K562 (cell line): ENCODE measurements around the gene TUT4. TPM values are rescaled to one million over a fixed set of nuclear protein-coding genes. Genes with fewer than 3 reads are reported as not detected.

Source experiments
- ATAC-seq: fragments of 200-7000 bp; cut with Tn5 transposase; 3 replicates; pipeline ENCODE4 v1.9.1; 2020; ENCODE audit warnings: moderate library complexity
- BruUV-seq: library from RNA; stranded (reverse); fragments of 400-500 nt; replicated peaks from 2 replicates; lab custom pipeline; 2021; lab: Mats Ljungman, UMichigan
- CTCF ChIA-PET: fragments of 300-600 bp; formaldehyde crosslinking; extraction: SDS; loops from one replicate; lab custom pipeline; 2021; ENCODE audit warnings: low intra/inter-chr PET ratio; lab: Yijun Ruan, JAX
- POLR2A ChIA-PET: fragments of 300-600, 350-650 bp; sonication (Branson Sonifier 250); formaldehyde crosslinking; extraction: SDS; loops from one replicate; lab custom pipeline; 2021; ENCODE audit warnings: antibody characterized with exemption, inconsistent platforms; lab: Yijun Ruan, JAX
- DNase-seq, 4 experiments: peaks; one replicate each; pipeline versions ENCODE4 v3.0.0 to v3.0.0-alpha.2; 2011 to 2018; ENCODE audit warnings: low spot score in 3 of 4, mixed read lengths in 3 of 4; ENCODE audit errors: extremely low read depth in 1 of 4
- FAIRE-seq: peaks from 2 replicates; lab custom pipeline; 2011; peaks lifted over from hg19 to GRCh38; lab: Jason Lieb, UNC
- H2AFZ ChIP-seq: 2 replicates; pipeline ENCODE4 v1.6.0; 2011; ENCODE audit warnings: low read depth, low read length, control low read depth, inconsistent platforms
- H3K27ac ChIP-seq: fragments of 200-600 bp; 3 replicates; pipeline ENCODE4 v1.8.0; 2011; ENCODE audit warnings: low read depth, mild to moderate bottlenecking, control low read depth, inconsistent platforms, low read length, moderate library complexity, mixed read lengths; ENCODE audit errors: extremely low read depth
- H3K27me3 ChIP-seq, 2 experiments: fragments of 300-600 bp in 1 of 2; 2 replicates in 1 of 2; 3 replicates in 1 of 2; pipeline versions ENCODE4 v1.6.0 to v1.8.0; 2011; ENCODE audit warnings: inconsistent platforms in 2 of 2, low read length in 2 of 2, mild to moderate bottlenecking in 1 of 2, mixed read lengths in 1 of 2, moderate library complexity in 1 of 2; ENCODE audit not compliant: control insufficient read depth in 2 of 2, insufficient read depth in 2 of 2
- H3K36me3 ChIP-seq: fragments of 300-600 bp; 3 replicates; pipeline ENCODE4 v1.8.0; 2011; ENCODE audit warnings: mild to moderate bottlenecking, low read length, inconsistent platforms; ENCODE audit not compliant: control insufficient read depth, insufficient read depth
- H3K4me1 ChIP-seq, 2 experiments: fragments of 200-600 bp in 1 of 2; replicated peaks in 1 of 2; 2 replicates in 1 of 2; 3 replicates in 1 of 2; pipeline versions ENCODE4 v1.5.1 to v1.8.0; 2011; ENCODE audit warnings: inconsistent platforms in 2 of 2, low read length in 2 of 2, mild to moderate bottlenecking in 1 of 2, mixed read lengths in 1 of 2, moderate library complexity in 1 of 2; ENCODE audit not compliant: control insufficient read depth in 2 of 2, insufficient read depth in 2 of 2
- H3K4me2 ChIP-seq: 2 replicates; pipeline ENCODE4 v1.6.1; 2011; ENCODE audit warnings: low read length, control low read depth, inconsistent platforms, mixed read lengths; ENCODE audit not compliant: insufficient read depth
- H3K4me3 ChIP-seq: fragments of 200-600 bp; sonication (generic), shearing (Covaris generic); 2 replicates; pipeline ENCODE4 v1.5.1; 2016; ENCODE audit warnings: control low read depth, inconsistent platforms
- H3K79me2 ChIP-seq: fragments of 200-600 bp; 3 replicates; pipeline ENCODE4 v1.8.0; 2011; ENCODE audit warnings: low read length, inconsistent platforms; ENCODE audit not compliant: control insufficient read depth, insufficient read depth
- H3K9ac ChIP-seq, 2 experiments: 2 replicates each; pipeline versions ENCODE4 v1.6.0 to v1.6.1; 2011; ENCODE audit warnings: low read depth in 2 of 2, low read length in 2 of 2, control low read depth in 1 of 2, inconsistent platforms in 1 of 2, mild to moderate bottlenecking in 1 of 2, mixed read lengths in 1 of 2; ENCODE audit not compliant: insufficient read depth in 1 of 2
- H3K9me1 ChIP-seq: one replicate; pipeline ENCODE4 v1.6.0; 2011; ENCODE audit warnings: inconsistent platforms, mild to moderate bottlenecking, low read length, moderate library complexity; ENCODE audit not compliant: control insufficient read depth, insufficient read depth
- H3K9me3 ChIP-seq: replicated peaks from 2 replicates; pipeline ENCODE4 v1.5.1; 2011; ENCODE audit warnings: low read depth, low read length, inconsistent platforms; ENCODE audit not compliant: control insufficient read depth, insufficient read depth
- H4K20me1 ChIP-seq: replicated peaks from 2 replicates; pipeline ENCODE4 v1.6.1; 2011; ENCODE audit warnings: low read length, inconsistent platforms, mixed read lengths; ENCODE audit not compliant: control insufficient read depth, insufficient read depth
- BMI1 ChIP-seq: fragments of 150-350 bp; IDR thresholded peaks from 2 replicates; pipeline ENCODE4 v1.6.1; 2014; ENCODE audit warnings: low read length
- CCNT2 ChIP-seq: IDR thresholded peaks from 2 replicates; pipeline ENCODE4 v1.6.1; 2011; ENCODE audit warnings: borderline replicate concordance, low read depth, mild to moderate bottlenecking, moderate library complexity, mixed read lengths, low read length; ENCODE audit not compliant: insufficient read length; ENCODE audit errors: extremely low read depth
- ELK3 ChIP-seq: fragments of 450-650 bp; formaldehyde crosslinking; IDR thresholded peaks from 2 replicates; pipeline ENCODE4 v1.4.0; 2020; ENCODE audit warnings: mild to moderate bottlenecking
- FOXA3 ChIP-seq, 2 experiments: fragments of 450-650 bp in 1 of 2; sonication (generic) in 1 of 2; formaldehyde crosslinking; IDR thresholded peaks in 1 of 2; conservative IDR thresholded peaks in 1 of 2; 2 replicates each; pipeline versions ENCODE4 v1.4.0 to v1.8.0; 2020 to 2022; ENCODE audit warnings: mild to moderate bottlenecking in 2 of 2, missing genetic modification reagents in 1 of 2
- FOXJ3 ChIP-seq: sonication (generic); formaldehyde crosslinking; IDR thresholded peaks from 2 replicates; pipeline ENCODE4 v1.4.0; 2020; ENCODE audit warnings: mild to moderate bottlenecking, missing genetic modification reagents
- KDM2B ChIP-seq: fragments of 250-450 bp; sonication (Bioruptor Pico); IDR thresholded peaks from 2 replicates; pipeline ENCODE4 v1.8.0; 2021; ENCODE audit warnings: mild to moderate bottlenecking, moderate library complexity
- NBN ChIP-seq: fragments of 450-650 bp; IDR thresholded peaks from 2 replicates; pipeline ENCODE4 v1.6.1; 2016; ENCODE audit warnings: low read depth, mild to moderate bottlenecking
- NCOR1 ChIP-seq: fragments of 450-650 bp; IDR thresholded peaks from 2 replicates; pipeline ENCODE4 v1.6.1; 2016; ENCODE audit warnings: mild to moderate bottlenecking, moderate library complexity
- NFIX ChIP-seq: fragments of 250-450 bp; sonication (Bioruptor Pico); IDR thresholded peaks from 2 replicates; pipeline ENCODE4 v1.4.0; 2020; ENCODE audit warnings: low read depth, mild to moderate bottlenecking, moderate library complexity
- NFYB ChIP-seq: IDR thresholded peaks from 2 replicates; pipeline ENCODE4 v1.6.1; 2011; ENCODE audit warnings: mild to moderate bottlenecking, moderate library complexity; ENCODE audit not compliant: insufficient read length; ENCODE audit errors: extremely low read depth
- PTBP1 ChIP-seq: fragments of 200-400 bp; formaldehyde crosslinking; IDR thresholded peaks from 2 replicates; pipeline ENCODE4 v1.6.1; 2017; ENCODE audit warnings: low read depth, low read length
- RCOR1 ChIP-seq, 2 experiments: IDR thresholded peaks; 2 replicates each; pipeline ENCODE4 v1.6.1; 2012; ENCODE audit warnings: low read depth in 2 of 2, low read length in 2 of 2, borderline replicate concordance in 1 of 2, improper control_type of control experiment in 1 of 2
- SETDB1 ChIP-seq: IDR thresholded peaks from one replicate; pipeline ENCODE4 v1.6.1; 2012; ENCODE audit warnings: low read length, control low read depth, inconsistent platforms
- ZC3H4 ChIP-seq: sonication (generic); formaldehyde crosslinking; IDR thresholded peaks from 2 replicates; pipeline ENCODE4 v1.9.0; 2021; ENCODE audit warnings: missing genetic modification reagents, borderline replicate concordance
- ZC3H8 ChIP-seq: fragments of 450-650 bp; IDR thresholded peaks from 2 replicates; pipeline ENCODE4 v1.6.1; 2017
- ZNF445 ChIP-seq: fragments of 250-450 bp; sonication (Bioruptor Pico); IDR thresholded peaks from 2 replicates; pipeline ENCODE4 v1.4.0; 2020; ENCODE audit warnings: low read depth, mild to moderate bottlenecking, moderate library complexity
- ZNF584 ChIP-seq: fragments of 200-800 bp; sonication (Bioruptor generic); IDR thresholded peaks from 2 replicates; pipeline ENCODE4 v1.6.1; 2016; ENCODE audit warnings: low read depth, mild to moderate bottlenecking, missing genetic modification characterization, missing compliant biosample characterization
- WGBS: fragments of 100-300 bp; shearing (Covaris generic); methylation state at CpG from one replicate; pipeline ENCODE4 v1.1.6; 2016; ENCODE audit warnings: low coverage, mixed read lengths; ENCODE audit not compliant: insufficient coverage; ENCODE audit errors: missing lambda C conversion rate; 5-methylcytosine and 5-hydroxymethylcytosine counted together
- in situ Hi-C: fragments of 300-500 bp; cut with MboI; formaldehyde crosslinking; loops from 4 replicates; pipeline ENCODE4 v1.15.0; 2018; ENCODE audit warnings: inconsistent platforms, mixed read lengths
- intact Hi-C: fragments of 100-400 bp; cut with micrococcal nuclease; formaldehyde crosslinking; loops from 2 replicates; pipeline ENCODE4 v1.14.2; 2022
- polyA plus RNA-seq, 8 experiments: library from polyadenylated mRNA; depleted of rRNA in 4 of 8; stranded (reverse) in 5 of 8; unstranded in 3 of 8; fragments of >200 nt; fragmentation: Nextera tagmentation in 2 of 8; fragmentation: Illumina TruSeq in 1 of 8; extraction: Ambion mirVana in 2 of 8; extraction: Trizol in 1 of 8; gene quantifications; 2 replicates each; pipeline versions ENCODE4 v1.2.1 to v1.2.3, GENCODE V29; 2011 to 2014; ENCODE audit warnings: inconsistent platforms in 1 of 8, missing spikeins in 1 of 8
- total RNA-seq, 7 experiments: library from RNA; depleted of rRNA in 6 of 7; stranded (reverse); fragments of >200 nt in 6 of 7; fragmentation: Illumina TruSeq in 2 of 7; extraction: Trizol in 2 of 7; gene quantifications; 2 replicates each; pipeline versions ENCODE4 v1.2.1 to v1.2.3, GENCODE V29; 2011 to 2021; ENCODE audit warnings: low replicate concordance in 1 of 7

The TUT4 gene
- total and polyA plus RNA-seq, 9 of the 15 experiments (the other 6 are each of a cell fraction or from before 2014, with no cell fraction given): 15.8 to 53.5 (median 36.7) TPM

- H2AFZ ChIP-seq: no peak overlapping the region
- no TSS peak for BruUV-seq
- no peaks in the 10 kb centered on the region for H3K27me3 ChIP-seq
- DNase-seq: no peak
- ChIA-PET POLR2A (interaction anchor here (0.6 to 7.7 kb wide), 2 partner anchors 9 to 14 kb away, joined by 3 to 58 read pairs; partner anchors contain the start of genes ORC1 and PRPF38A), CTCF (no interaction called here)
- TF ChIP-seq ZNF584 (no peak), KDM2B (CRISPR knock-in tag) (no peak), NCOR1 (no peak)
- H3K4me2 ChIP-seq: no peak overlapping the region
- FAIRE-seq: no peak
- H3K4me3 ChIP-seq: no peak overlapping the region
- H3K9ac ChIP-seq: no peak overlapping the region
- intact Hi-C loops (no loop called here), in situ Hi-C loops (no loop called here)
- H3K9me1 ChIP-seq: no peaks in the 10 kb centered on the region
- H3K36me3 ChIP-seq: peaks cover 83% of the 10 kb centered on the region
- H3K27ac ChIP-seq: no peak overlapping the region
- no peak for ATAC-seq
- no peaks in the 10 kb centered on the region for H3K9me3 ChIP-seq
- 100% methylated on average over 1 of the region's 1 CpG for WGBS
- no peaks in the 10 kb centered on the region for H4K20me1 ChIP-seq
- H3K79me2 ChIP-seq: no peaks in the 10 kb centered on the region
- H3K4me1 ChIP-seq: peaks cover 0 to 14% of the 10 kb centered on the region in 2 experiments; a peak in 4 of 5 replicates
Measured at GRCh38 chr1:52420713-52421112, 132.2 kb downstream of the TUT4 start.

DNA sequence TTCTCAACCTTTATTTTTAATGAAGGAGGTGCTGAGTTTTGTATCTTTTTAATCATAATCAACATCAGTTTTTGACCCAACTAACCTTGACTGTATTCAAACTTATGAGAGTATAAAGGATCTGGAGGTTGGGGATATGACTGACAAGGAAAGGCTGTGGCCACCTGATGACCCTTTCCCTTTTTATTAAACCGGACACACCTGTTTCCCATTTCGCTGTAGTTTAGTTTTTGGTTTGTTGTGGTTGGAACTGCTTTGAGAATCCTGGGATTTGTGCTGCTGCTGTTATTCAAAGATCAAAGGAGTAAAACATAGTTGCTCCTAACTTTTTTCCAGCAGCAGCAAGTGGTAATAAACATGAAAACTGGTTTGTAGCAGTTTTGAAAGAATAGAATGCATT lies 136.1 kb downstream of the TUT4 start:
- H3K9me1 ChIP-seq: no peaks in the 10 kb centered on the region
- H3K79me2 ChIP-seq: no peaks in the 10 kb centered on the region
- H3K27me3 ChIP-seq: no peaks in the 10 kb centered on the region
- ChIA-PET CTCF (no interaction called here), POLR2A (interaction anchor here (1.1 to 7.7 kb wide), 2 partner anchors 10 to 66 kb away, joined by 3 to 58 read pairs; partner anchors contain the start of genes ORC1 and PRPF38A)
- H4K20me1 ChIP-seq: no peaks in the 10 kb centered on the region
- H3K9me3 ChIP-seq: no peaks in the 10 kb centered on the region
- H3K4me2 ChIP-seq: no peak overlapping the region
- intact Hi-C loops (no loop called here), in situ Hi-C loops (no loop called here)
- H3K36me3 ChIP-seq: peaks cover 95% of the 10 kb centered on the region
- DNase-seq (no peak), FAIRE-seq (no peak), ATAC-seq (no peak)
- H3K9ac ChIP-seq: no peak overlapping the region
- no TSS peak for BruUV-seq
- no peaks in the 10 kb centered on the region for H3K4me1 ChIP-seq
- no peak overlapping the region for H2AFZ ChIP-seq
- H3K4me3 ChIP-seq: no peak overlapping the region
- WGBS: 96% methylated on average over 2 of the region's 2 CpGs
- H3K27ac ChIP-seq: no peak overlapping the region
- TF ChIP-seq BMI1: no peak
- TF ChIP-seq ZC3H8: no peak
- no peak for TF ChIP-seq NFYB
- TF ChIP-seq RCOR1 (IDR thresholded peaks at IDR 0.05; ENCODE audit: borderline replicate concordance in 1 of 2, low read depth in 2 of 2, low read length in 2 of 2): no peak
- no peak for TF ChIP-seq SETDB1
- TF ChIP-seq PTBP1: no peak
- TF ChIP-seq NFIX: no peak
- TF ChIP-seq NBN: no peak
- no peak for TF ChIP-seq ZNF445 (CRISPR knock-in tag)
- TF ChIP-seq ZC3H4: no peak
- no peak for TF ChIP-seq ELK3 (CRISPR knock-in tag)
- TF ChIP-seq FOXJ3: no peak
- TF ChIP-seq FOXA3 (CRISPR knock-in tag; conservative IDR thresholded peaks at IDR 0.05 in 1 of 2, IDR thresholded peaks at IDR 0.05 in 1 of 2): no peak
- no peak for TF ChIP-seq CCNT2
